ENCODE results near the gene EXOC3. TPM values are rescaled to one million over a fixed set of nuclear protein-coding genes. Genes with fewer than 3 reads are reported as not detected.

EXOC3 gene
- total RNA-seq, 4 donors from 2014 or later: 46.4 to 92.7 (median 60.3) TPM

DNA sequence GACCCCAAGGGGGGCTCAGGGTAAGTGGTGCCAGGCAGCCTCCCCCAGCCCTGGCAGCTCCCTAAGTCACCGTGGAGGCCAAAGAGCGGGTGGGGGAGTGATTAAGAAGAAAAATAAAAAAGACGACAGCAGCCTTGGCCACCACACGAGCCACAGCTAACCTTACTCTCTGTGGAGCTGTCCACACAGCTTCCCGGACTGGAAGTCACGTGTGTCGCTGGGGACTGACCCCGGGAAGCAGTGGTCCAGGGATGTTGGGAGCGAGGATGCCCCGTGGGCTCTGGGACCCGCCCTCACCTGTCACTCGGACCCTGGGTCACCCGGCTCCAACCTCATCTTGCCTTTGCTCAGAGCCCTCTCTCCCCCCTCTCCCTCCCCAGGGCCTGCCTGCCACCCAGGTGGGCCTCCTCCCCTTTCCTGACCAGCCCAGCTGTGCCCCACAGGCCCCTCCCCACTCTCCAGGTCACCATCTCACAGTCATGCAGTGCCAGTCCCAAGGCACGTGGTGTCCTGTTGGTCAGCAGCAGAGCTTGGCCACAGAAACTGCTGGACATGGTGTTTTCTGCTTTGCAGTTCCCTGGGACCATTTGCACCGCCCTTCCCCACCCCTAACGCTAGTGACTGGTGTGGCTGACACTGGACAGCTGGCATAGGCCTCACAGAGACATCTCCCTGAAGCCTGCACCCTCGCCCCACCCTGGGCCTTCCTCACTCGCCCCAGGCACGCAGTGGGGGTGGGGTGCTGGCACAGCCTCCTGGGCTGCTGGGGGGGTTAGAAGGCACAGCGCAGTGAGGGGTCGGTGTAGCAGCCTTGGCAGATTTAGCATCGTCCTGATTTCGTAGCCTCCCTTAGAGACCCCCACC is 9.8 kb upstream of the EXOC3 start:
- TF ChIP-seq POLR2A (IDR thresholded peaks at IDR 0.05): no peak
- TF ChIP-seq EP300 (IDR thresholded peaks at IDR 0.05): no peak
- TF ChIP-seq, protein P1, sequence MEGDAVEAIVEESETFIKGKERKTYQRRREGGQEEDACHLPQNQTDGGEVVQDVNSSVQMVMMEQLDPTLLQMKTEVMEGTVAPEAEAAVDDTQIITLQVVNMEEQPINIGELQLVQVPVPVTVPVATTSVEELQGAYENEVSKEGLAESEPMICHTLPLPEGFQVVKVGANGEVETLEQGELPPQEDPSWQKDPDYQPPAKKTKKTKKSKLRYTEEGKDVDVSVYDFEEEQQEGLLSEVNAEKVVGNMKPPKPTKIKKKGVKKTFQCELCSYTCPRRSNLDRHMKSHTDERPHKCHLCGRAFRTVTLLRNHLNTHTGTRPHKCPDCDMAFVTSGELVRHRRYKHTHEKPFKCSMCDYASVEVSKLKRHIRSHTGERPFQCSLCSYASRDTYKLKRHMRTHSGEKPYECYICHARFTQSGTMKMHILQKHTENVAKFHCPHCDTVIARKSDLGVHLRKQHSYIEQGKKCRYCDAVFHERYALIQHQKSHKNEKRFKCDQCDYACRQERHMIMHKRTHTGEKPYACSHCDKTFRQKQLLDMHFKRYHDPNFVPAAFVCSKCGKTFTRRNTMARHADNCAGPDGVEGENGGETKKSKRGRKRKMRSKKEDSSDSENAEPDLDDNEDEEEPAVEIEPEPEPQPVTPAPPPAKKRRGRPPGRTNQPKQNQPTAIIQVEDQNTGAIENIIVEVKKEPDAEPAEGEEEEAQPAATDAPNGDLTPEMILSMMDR (IDR thresholded peaks at IDR 0.05): no peak
- no peak for TF ChIP-seq POLR2AphosphoS5 (IDR thresholded peaks at IDR 0.05)
- Histone ChIP-seq H3K27me3 (peaks cover 57% of the 10 kb centered on the region), H3K27ac (no peak overlapping the region), H3K36me3 (no peaks in the 10 kb centered on the region), H3K4me3 (no peak overlapping the region), H3K4me1 (no peaks in the 10 kb centered on the region), H3K9me3 (no peaks in the 10 kb centered on the region)
- 30 to 75% methylated on average over 2 to 7 of the region's 23 CpGs for WGBS, 2 donors (ENCODE audit: low coverage in 1 of 2)
- ATAC-seq: no peak

DNA sequence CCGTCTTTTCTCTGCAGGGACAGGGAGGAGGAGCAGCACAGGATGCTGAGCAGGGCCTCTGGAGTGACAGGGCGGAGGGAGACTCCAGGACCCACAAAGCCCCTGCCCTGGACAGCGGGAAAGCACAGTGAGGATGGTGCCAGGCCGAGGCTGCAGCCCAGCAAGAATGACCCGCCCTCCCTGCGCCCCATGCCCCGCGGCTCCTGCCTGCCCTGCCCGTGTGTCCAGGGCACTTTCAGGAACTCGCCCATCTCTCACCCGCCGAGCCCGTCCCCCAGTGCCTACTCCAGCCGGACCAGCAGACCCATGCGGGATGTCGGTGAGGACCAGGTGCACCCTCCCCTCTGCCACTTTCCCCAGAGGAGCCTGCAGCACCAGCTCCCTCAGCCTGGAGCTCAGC is 9.1 kb upstream of the EXOC3 start:
- H3K36me3 ChIP-seq: no peaks in the 10 kb centered on the region
- no peaks in the 10 kb centered on the region for H3K4me1 ChIP-seq
- no peak for ATAC-seq
- H3K27me3 ChIP-seq: peaks cover 63% of the 10 kb centered on the region
- H3K9me3 ChIP-seq: no peaks in the 10 kb centered on the region
- WGBS, 2 donors (ENCODE audit: low coverage in 1 of 2): no CpG with 5 or more reads among the region's 16 CpGs
- TF ChIP-seq, protein P1 (IDR thresholded peaks at IDR 0.05): no peak
- TF ChIP-seq EP300 (IDR thresholded peaks at IDR 0.05): no peak
- no peak for TF ChIP-seq POLR2A (IDR thresholded peaks at IDR 0.05)
- TF ChIP-seq POLR2AphosphoS5 (IDR thresholded peaks at IDR 0.05): no peak
- H3K4me3 ChIP-seq: no peak overlapping the region
- no peak overlapping the region for H3K27ac ChIP-seq

DNA sequence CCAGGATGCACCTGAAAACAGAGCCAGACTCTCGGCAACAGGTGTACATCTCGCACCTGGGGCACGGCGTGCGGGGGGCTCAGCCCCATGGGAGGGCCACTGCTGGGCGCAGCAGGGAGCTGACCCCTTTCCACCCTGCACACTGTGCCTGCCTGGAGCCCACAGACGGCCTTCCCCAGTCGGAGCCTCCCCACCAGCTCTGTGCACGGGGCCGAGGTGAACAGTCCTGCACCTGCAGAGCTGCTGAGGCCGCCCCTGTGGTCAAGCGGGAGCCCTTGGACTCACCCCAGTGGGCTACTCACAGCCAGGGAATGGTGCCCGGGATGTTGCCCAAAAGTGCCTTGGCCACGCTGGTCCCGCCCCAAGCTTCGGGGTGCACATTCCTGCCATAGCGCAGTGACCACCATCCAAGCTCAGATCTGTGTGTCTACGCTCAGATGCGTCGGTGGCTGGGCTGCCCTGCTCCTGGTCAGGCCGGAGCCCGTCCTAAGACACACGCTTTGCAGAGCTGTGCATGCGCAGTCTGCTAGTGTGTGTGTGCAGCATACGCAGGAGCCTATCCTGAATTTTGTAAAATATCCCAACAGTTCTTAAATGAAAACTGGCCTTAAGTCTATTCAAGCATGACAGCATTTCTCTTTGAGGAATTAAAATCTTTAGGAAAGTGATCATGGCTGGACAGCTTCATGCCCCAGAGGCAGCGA is 8.4 kb upstream of the EXOC3 start:
- WGBS, 2 donors (ENCODE audit: low coverage in 1 of 2): 66% methylated on average over 9 of the region's 26 CpGs; no CpG with 5 or more reads in 1 of the 2 donors
- Histone ChIP-seq H3K27ac (no peak overlapping the region), H3K4me3 (no peak overlapping the region), H3K9me3 (no peaks in the 10 kb centered on the region), H3K36me3 (no peaks in the 10 kb centered on the region), H3K4me1 (no peaks in the 10 kb centered on the region), H3K27me3 (peaks cover 59% of the 10 kb centered on the region)
- TF ChIP-seq, protein P1 (IDR thresholded peaks at IDR 0.05): no peak
- no peak for TF ChIP-seq EP300 (IDR thresholded peaks at IDR 0.05)
- no peak for TF ChIP-seq POLR2A (IDR thresholded peaks at IDR 0.05)
- no peak for TF ChIP-seq POLR2AphosphoS5 (IDR thresholded peaks at IDR 0.05)
- no peak for ATAC-seq

DNA sequence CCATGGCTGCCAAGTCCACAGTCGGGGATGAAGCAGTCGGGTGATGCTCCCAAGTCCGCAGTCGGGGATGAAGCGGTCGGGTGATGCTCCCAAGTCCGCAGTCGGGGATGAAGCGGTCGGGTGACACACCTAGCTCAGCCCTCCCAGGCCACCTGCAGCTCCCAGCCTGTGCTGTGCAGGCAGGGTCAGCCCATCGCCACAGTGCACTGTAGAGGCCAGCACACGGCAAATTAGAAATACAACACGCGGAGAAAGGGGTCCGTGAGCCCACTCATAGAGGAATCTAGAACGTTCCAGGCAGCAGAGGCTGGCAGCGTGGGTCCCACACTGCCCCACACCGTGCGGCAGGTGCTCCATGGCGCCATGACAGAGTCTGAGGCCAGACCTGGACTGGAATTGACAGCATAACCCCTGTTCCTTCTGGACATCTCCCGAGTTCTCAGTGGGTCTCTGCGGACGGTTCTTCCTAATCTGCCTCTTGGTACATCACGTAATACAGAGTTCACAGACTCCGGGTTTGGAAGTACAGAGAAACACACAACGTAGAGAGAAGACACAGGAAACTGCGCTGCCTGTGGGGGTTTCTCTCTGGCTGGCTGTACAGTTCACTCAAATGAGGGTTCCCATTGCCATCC is 7.7 kb upstream of the EXOC3 start:
- Histone ChIP-seq H3K9me3 (no peaks in the 10 kb centered on the region), H3K4me1 (no peaks in the 10 kb centered on the region), H3K36me3 (no peaks in the 10 kb centered on the region), H3K27me3 (peaks cover 57% of the 10 kb centered on the region), H3K4me3 (no peak overlapping the region), H3K27ac (no peak overlapping the region)
- 84 to 93% methylated on average over 2 to 21 of the region's 27 CpGs for WGBS, 2 donors (ENCODE audit: low coverage in 1 of 2)
- no peak for TF ChIP-seq POLR2A (IDR thresholded peaks at IDR 0.05)
- TF ChIP-seq, protein P1 (IDR thresholded peaks at IDR 0.05): no peak
- ATAC-seq: no peak

Measured in gastroesophageal sphincter (tissue), 4 donors.